Thyroid gland (tissue), 4 donors: ENCODE measurements around the gene ZMIZ1. TPM values are rescaled to one million over a fixed set of nuclear protein-coding genes. Genes with fewer than 3 reads are reported as not detected.

Experiments
- DNase-seq, 2 donors: peaks; one replicate each; pipeline ENCODE4 v3.0.0-alpha.2; 2019
- H3K27ac ChIP-seq, 3 donors: fragments of 200-600 bp; sonication (generic); 1 replicate in 2 of 3; 2 replicates in 1 of 3; pipeline ENCODE4 v1.5.1; 2016 to 2019; ENCODE audit warnings: mild to moderate bottlenecking in 1 of 3, moderate library complexity in 1 of 3
- H3K27me3 ChIP-seq: fragments of 200-600 bp; sonication (generic); one replicate; pipeline ENCODE4 v1.5.1; 2019
- H3K36me3 ChIP-seq, 2 donors: fragments of 200-600 bp; sonication (generic); one replicate each; pipeline ENCODE4 v1.5.1; 2016 to 2019
- H3K4me1 ChIP-seq, 2 donors: fragments of 200-600 bp; sonication (generic); one replicate each; pipeline ENCODE4 v1.5.1; 2017 to 2019
- H3K4me3 ChIP-seq, 3 donors: fragments of 200-600 bp; sonication (generic); replicated peaks in 1 of 3; 1 replicate in 2 of 3; 2 replicates in 1 of 3; pipeline ENCODE4 v1.5.1; 2016; ENCODE audit warnings: mild to moderate bottlenecking in 1 of 3
- H3K9me3 ChIP-seq: fragments of 200-600 bp; sonication (generic); one replicate; pipeline ENCODE4 v1.5.1; 2017
- CTCF ChIP-seq, 6 experiments: fragments of 200-600 bp in 3 of 6; fragments of 450-650 bp in 3 of 6; sonication (generic) in 3 of 6; IDR thresholded peaks; one replicate each; pipeline ENCODE4 v1.5.1; 2016 to 2019; ENCODE audit warnings: antibody characterized with exemption in 6 of 6, mild to moderate bottlenecking in 2 of 6, inconsistent platforms in 1 of 6, moderate library complexity in 1 of 6
- POLR2A ChIP-seq, 2 donors: fragments of 450-650 bp; IDR thresholded peaks; one replicate each; pipeline ENCODE4 v1.6.1; 2017; ENCODE audit warnings: antibody characterized with exemption in 2 of 2, mild to moderate bottlenecking in 2 of 2, moderate library complexity in 1 of 2
- WGBS, 2 donors: methylation state at CpG; one replicate each; pipeline ENCODE4 v1.1.5; 2017; 5-methylcytosine and 5-hydroxymethylcytosine counted together
- intact Hi-C: fragments of 100-400 bp; cut with DNase I; formaldehyde crosslinking; loops from one replicate; pipeline ENCODE4 v1.15.1; 2023
- total RNA-seq, 4 donors: library from RNA; depleted of rRNA; stranded (reverse); fragments of >200 nt; gene quantifications; one replicate each; pipeline ENCODE4 v1.2.3, GENCODE V29; 2016

The ZMIZ1 gene
- total RNA-seq, 4 donors from 2014 or later = 59.9 to 128 (median 94.4) TPM

- Histone ChIP-seq H3K4me3 (no peak overlapping the region), H3K27me3 (no peaks in the 10 kb centered on the region), H3K9me3 (no peaks in the 10 kb centered on the region), H3K36me3 (peaks cover 27 to 38% of the 10 kb centered on the region in 2 donors), H3K27ac (peak overlapping the region in 2 of 3 donors; percentile 78 to 86), H3K4me1 (peaks cover 54 to 56% of the 10 kb centered on the region in 2 donors)
- no peak for DNase-seq
- intact Hi-C loops = no loop called here
- WGBS, 2 donors = 92 to 94% methylated on average over 3 of the region's 3 CpGs
- no peak for TF ChIP-seq POLR2A (IDR thresholded peaks at IDR 0.05)
- no peak for TF ChIP-seq CTCF (IDR thresholded peaks at IDR 0.05)
Observed at GRCh38 chr10:79219322-79219957, 150.7 kb downstream of the ZMIZ1 start.

GRCh38 chr10:79220307-79220706, 151.5 kb downstream of the ZMIZ1 start:
- WGBS, 2 donors = 63 to 67% methylated on average over 6 to 7 of the region's 7 CpGs
- intact Hi-C loops = no loop called here
- Histone ChIP-seq H3K9me3 (no peaks in the 10 kb centered on the region), H3K36me3 (peaks cover 26 to 33% of the 10 kb centered on the region in 2 donors), H3K4me3 (no peak overlapping the region), H3K4me1 (peaks cover 56 to 62% of the 10 kb centered on the region in 2 donors), H3K27me3 (no peaks in the 10 kb centered on the region), H3K27ac (peak overlapping the region; percentile 37 to 86 (median 78))
- no peak for TF ChIP-seq CTCF (IDR thresholded peaks at IDR 0.05)
- TF ChIP-seq POLR2A (IDR thresholded peaks at IDR 0.05) = no peak
- DNase-seq = peak in 1 of 2 donors; percentile 27

- H3K9me3 ChIP-seq = no peaks in the 10 kb centered on the region
- H3K27ac ChIP-seq = peak overlapping the region; percentile 78 to 90 (median 86)
- H3K4me1 ChIP-seq = peaks cover 56 to 62% of the 10 kb centered on the region in 2 donors
- intact Hi-C loops = no loop called here
- peak in 1 of 6 experiments; percentile 0 for TF ChIP-seq CTCF (IDR thresholded peaks at IDR 0.05)
- TF ChIP-seq POLR2A (IDR thresholded peaks at IDR 0.05) = no peak
- 42 to 50% methylated on average over 23 to 38 of the region's 38 CpGs for whole genome bisulfite sequencing, 2 donors
- no peaks in the 10 kb centered on the region for H3K27me3 ChIP-seq
- H3K4me3 ChIP-seq = no peak overlapping the region
- peaks cover 19 to 23% of the 10 kb centered on the region in 2 donors for H3K36me3 ChIP-seq
- DNase-seq = peak; percentile 81 to 86
Observed at GRCh38 chr10:79221110-79222051, 152.6 kb downstream of the ZMIZ1 start.

GRCh38 chr10:79222186-79222585, 153.4 kb downstream of the ZMIZ1 start:
- H3K9me3 ChIP-seq = no peaks in the 10 kb centered on the region
- no peaks in the 10 kb centered on the region for H3K27me3 ChIP-seq
- 37 to 46% methylated on average over 7 of the region's 7 CpGs for WGBS, 2 donors
- no peak overlapping the region for H3K4me3 ChIP-seq
- peaks cover 56 to 62% of the 10 kb centered on the region in 2 donors for H3K4me1 ChIP-seq
- TF ChIP-seq POLR2A (IDR thresholded peaks at IDR 0.05) (no peak), CTCF (IDR thresholded peaks at IDR 0.05) (no peak)
- peak; percentile 70 to 74 for DNase-seq
- H3K36me3 ChIP-seq = peaks cover 15 to 17% of the 10 kb centered on the region in 2 donors
- peak overlapping the region; percentile 78 to 90 (median 86) for H3K27ac ChIP-seq
- intact Hi-C loops = no loop called here
